Body of pancreas (tissue), 4 donors: ENCODE measurements around the gene CLIC3.

Experiments
- POLR2A ChIP-seq, 3 donors: fragments of 450-650 bp; IDR thresholded peaks; one replicate each; pipeline ENCODE4 v1.6.1; 2016; ENCODE audit warnings: antibody characterized with exemption in 3 of 3, mild to moderate bottlenecking in 2 of 3
- TF ChIP-seq, protein P1 (sequence below), 7 experiments: fragments of 450-650 bp in 4 of 7; fragments of 200-600 bp in 3 of 7; sonication (generic) in 3 of 7; IDR thresholded peaks; one replicate each; pipeline ENCODE4 v1.5.1; 2016 to 2019; ENCODE audit warnings: antibody characterized with exemption in 7 of 7

DNA sequence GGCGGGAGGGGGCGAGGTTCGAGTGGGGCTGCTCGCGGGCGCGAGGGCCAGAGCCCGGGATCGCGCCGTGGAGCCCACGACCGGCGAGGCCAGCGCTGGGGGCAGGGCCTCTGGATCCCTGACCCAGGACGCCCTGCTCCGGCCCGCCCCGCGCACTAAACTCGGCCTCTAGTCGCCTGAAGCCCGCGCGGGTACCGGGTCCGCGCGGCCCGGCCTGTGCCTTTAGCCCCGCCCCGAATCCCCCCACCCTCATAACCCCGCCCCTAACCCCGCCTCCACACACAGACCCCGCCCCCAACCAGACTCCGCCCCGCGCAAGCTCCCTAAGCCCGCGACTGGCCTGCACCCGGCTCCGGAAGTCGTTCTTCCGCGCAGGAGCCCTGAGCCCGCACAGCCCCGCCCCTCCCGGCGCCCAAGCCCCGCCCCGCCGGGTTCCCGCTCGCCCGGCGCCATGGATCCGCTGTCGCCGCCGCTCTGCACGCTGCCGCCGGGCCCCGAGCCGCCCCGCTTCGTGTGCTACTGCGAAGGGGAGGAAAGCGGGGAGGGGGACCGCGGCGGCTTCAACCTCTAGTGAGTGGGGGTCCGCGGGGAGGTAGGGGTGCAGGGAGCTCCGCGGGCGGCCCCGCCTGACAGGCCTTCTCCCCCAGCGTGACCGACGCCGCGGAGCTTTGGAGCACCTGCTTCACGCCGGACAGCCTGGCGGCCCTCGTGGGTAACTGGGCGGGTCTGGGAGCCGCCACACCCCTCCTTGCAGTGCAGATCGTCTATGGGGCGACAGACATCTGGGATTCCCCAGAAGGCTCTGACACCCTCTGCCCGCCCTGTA, 4.2 kb downstream of the CLIC3 start, which contains the start of gene PAXX:
- peak in 1 of 3 donors; percentile 41 for TF ChIP-seq POLR2A (IDR thresholded peaks at IDR 0.05)
- TF ChIP-seq, protein P1, sequence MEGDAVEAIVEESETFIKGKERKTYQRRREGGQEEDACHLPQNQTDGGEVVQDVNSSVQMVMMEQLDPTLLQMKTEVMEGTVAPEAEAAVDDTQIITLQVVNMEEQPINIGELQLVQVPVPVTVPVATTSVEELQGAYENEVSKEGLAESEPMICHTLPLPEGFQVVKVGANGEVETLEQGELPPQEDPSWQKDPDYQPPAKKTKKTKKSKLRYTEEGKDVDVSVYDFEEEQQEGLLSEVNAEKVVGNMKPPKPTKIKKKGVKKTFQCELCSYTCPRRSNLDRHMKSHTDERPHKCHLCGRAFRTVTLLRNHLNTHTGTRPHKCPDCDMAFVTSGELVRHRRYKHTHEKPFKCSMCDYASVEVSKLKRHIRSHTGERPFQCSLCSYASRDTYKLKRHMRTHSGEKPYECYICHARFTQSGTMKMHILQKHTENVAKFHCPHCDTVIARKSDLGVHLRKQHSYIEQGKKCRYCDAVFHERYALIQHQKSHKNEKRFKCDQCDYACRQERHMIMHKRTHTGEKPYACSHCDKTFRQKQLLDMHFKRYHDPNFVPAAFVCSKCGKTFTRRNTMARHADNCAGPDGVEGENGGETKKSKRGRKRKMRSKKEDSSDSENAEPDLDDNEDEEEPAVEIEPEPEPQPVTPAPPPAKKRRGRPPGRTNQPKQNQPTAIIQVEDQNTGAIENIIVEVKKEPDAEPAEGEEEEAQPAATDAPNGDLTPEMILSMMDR (IDR thresholded peaks at IDR 0.05), result peak in 2 of 7 experiments; percentile 5 to 6
